ENCODE results near the gene ETV5. TPM values are rescaled to one million over a fixed set of nuclear protein-coding genes. Genes with fewer than 3 reads are reported as not detected.

The ETV5 gene
- total RNA-seq, 1 donor from 2014 or later: 54.1 TPM

DNA sequence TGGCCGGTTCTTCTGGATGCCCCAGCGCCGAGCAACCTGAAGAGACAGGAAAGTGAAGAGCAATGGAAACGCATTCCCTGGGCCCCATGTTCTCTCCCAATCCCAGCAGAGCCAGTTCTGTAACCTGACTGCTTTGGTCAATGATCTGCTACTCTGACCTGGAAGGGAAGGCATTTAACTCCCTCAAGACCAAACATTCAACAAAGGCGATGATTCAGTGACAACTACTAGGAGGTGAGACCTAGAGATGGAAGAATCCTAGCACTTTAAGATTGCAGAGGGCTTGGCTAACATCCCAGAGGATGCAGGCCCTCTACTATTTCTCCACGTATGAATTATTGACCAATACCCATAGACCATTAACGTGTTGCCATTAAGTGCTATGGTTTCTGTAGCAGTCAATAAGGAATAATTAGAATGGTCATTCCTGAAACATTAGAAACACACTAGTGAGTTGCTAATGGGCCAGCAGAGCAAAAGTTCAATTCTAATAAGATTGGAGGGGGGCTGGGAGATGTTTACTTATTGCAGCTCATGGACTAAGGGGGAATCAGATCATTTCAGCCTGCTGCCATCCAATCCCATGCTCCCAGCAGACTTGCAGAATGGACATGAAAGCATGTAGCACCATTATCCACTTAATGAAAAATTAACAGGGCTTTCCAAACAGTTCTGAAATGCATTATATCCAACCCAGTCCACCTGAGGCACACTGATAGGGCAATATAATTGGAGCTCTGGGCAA, 56.6 kb downstream of the ETV5 start:
- no peak for DNase-seq (ENCODE audit: low spot score, unreplicated experiment)

DNA sequence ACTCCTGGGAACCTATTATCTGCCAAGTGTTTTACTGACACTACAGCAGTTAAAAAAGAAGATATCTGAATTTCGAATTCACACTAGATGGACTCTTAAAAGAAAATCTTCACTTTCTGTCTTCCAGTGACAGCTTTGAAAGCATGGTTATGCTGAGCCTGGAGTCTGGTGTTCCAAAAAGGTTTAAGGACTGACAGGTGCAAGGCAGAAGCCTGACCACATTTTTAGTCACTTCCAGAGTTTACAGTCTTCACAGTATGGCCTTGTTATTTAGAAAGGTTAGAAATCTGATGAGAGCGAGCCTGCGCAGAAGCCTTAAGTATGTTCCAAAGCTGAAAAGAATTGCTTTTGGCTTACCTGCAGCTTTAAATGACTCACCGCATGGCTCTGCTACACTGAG, 59.9 kb downstream of the ETV5 start:
- no peaks in the 10 kb centered on the region for H3K9me3 Mint-ChIP-seq (ENCODE audit: low read depth)
- no peak overlapping the region for H3K27ac Mint-ChIP-seq
- H3K36me3 Mint-ChIP-seq (ENCODE audit: insufficient read depth): peaks cover 18% of the 10 kb centered on the region
- TF ChIP-seq, protein P1, sequence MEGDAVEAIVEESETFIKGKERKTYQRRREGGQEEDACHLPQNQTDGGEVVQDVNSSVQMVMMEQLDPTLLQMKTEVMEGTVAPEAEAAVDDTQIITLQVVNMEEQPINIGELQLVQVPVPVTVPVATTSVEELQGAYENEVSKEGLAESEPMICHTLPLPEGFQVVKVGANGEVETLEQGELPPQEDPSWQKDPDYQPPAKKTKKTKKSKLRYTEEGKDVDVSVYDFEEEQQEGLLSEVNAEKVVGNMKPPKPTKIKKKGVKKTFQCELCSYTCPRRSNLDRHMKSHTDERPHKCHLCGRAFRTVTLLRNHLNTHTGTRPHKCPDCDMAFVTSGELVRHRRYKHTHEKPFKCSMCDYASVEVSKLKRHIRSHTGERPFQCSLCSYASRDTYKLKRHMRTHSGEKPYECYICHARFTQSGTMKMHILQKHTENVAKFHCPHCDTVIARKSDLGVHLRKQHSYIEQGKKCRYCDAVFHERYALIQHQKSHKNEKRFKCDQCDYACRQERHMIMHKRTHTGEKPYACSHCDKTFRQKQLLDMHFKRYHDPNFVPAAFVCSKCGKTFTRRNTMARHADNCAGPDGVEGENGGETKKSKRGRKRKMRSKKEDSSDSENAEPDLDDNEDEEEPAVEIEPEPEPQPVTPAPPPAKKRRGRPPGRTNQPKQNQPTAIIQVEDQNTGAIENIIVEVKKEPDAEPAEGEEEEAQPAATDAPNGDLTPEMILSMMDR (IDR thresholded peaks at IDR 0.05; ENCODE audit: unreplicated experiment): no peak
- H3K4me1 Mint-ChIP-seq (ENCODE audit: low read depth): peaks cover 41% of the 10 kb centered on the region
- no peak for DNase-seq (ENCODE audit: low spot score, unreplicated experiment)
- no peaks in the 10 kb centered on the region for H3K27me3 Mint-ChIP-seq
- H3K4me3 Mint-ChIP-seq (ENCODE audit: low read depth): no peak overlapping the region

More for the DNA sequence above, 56.6 kb downstream of the ETV5 start:
- H3K27me3 Mint-ChIP-seq: no peaks in the 10 kb centered on the region
- peak overlapping the region; percentile 25 for H3K27ac Mint-ChIP-seq
- TF ChIP-seq, protein P1 (IDR thresholded peaks at IDR 0.05; ENCODE audit: unreplicated experiment): no peak
- peaks cover 21% of the 10 kb centered on the region for H3K36me3 Mint-ChIP-seq (ENCODE audit: insufficient read depth)
- peaks cover 16% of the 10 kb centered on the region for H3K4me1 Mint-ChIP-seq (ENCODE audit: low read depth)
- no peak overlapping the region for H3K4me3 Mint-ChIP-seq (ENCODE audit: low read depth)
- H3K9me3 Mint-ChIP-seq (ENCODE audit: low read depth): no peaks in the 10 kb centered on the region

DNA sequence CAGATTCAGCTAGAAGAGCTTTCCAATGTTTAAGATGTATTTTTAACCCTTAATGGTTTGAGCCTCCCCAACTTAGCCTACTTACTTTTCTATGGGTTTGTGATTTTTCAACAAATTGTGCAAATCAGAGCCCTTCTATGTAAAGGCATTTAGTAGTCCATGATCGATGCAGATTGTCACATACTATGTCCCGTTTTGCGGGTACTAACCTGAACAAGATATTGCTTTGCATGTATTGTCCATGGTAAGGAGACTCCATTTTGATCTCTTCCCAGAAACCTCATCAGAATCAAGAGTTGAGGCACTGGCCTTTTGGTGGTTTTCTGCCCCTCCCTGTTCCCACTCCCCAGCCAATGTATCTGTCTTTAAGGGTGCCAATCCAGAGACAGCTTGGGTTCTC, 60.8 kb downstream of the ETV5 start:
- H3K36me3 Mint-ChIP-seq (ENCODE audit: insufficient read depth): peaks cover 17% of the 10 kb centered on the region

DNA sequence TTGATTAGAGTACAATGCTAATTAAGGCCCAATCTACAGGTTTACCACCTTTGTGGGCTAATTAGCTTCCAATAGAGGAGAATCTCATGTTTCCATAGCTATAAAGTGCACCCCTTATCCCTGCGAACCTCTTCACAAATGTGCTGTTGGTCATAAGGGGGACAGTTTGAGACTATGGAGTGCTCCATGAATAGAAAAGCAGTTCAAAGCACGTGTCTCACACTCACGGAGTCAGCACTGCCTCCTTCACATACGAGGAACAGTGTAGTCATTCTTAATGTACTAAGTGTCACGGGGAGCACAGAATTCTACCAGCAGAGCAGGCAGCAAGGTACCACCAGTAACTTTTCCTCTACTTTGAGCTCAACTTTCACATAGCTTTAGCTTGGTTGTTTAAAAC, 62.1 kb downstream of the ETV5 start:
- H3K27ac Mint-ChIP-seq: peak overlapping the region; percentile 46
- no peaks in the 10 kb centered on the region for H3K27me3 Mint-ChIP-seq
- DNase-seq (ENCODE audit: low spot score, unreplicated experiment): no peak
- H3K4me3 Mint-ChIP-seq (ENCODE audit: low read depth): no peak overlapping the region
- H3K4me1 Mint-ChIP-seq (ENCODE audit: low read depth): peaks cover 38% of the 10 kb centered on the region
- H3K9me3 Mint-ChIP-seq (ENCODE audit: low read depth): no peaks in the 10 kb centered on the region
- TF ChIP-seq, protein P1 (IDR thresholded peaks at IDR 0.05; ENCODE audit: unreplicated experiment): no peak
- H3K36me3 Mint-ChIP-seq (ENCODE audit: insufficient read depth): peaks cover 15% of the 10 kb centered on the region

More for the DNA sequence above, 60.8 kb downstream of the ETV5 start:
- no peak for DNase-seq (ENCODE audit: low spot score, unreplicated experiment)
- H3K4me3 Mint-ChIP-seq (ENCODE audit: low read depth): no peak overlapping the region
- peaks cover 43% of the 10 kb centered on the region for H3K4me1 Mint-ChIP-seq (ENCODE audit: low read depth)
- TF ChIP-seq, protein P1 (IDR thresholded peaks at IDR 0.05; ENCODE audit: unreplicated experiment): no peak
- H3K27ac Mint-ChIP-seq: no peak overlapping the region
- no peaks in the 10 kb centered on the region for H3K27me3 Mint-ChIP-seq
- no peaks in the 10 kb centered on the region for H3K9me3 Mint-ChIP-seq (ENCODE audit: low read depth)

DNA sequence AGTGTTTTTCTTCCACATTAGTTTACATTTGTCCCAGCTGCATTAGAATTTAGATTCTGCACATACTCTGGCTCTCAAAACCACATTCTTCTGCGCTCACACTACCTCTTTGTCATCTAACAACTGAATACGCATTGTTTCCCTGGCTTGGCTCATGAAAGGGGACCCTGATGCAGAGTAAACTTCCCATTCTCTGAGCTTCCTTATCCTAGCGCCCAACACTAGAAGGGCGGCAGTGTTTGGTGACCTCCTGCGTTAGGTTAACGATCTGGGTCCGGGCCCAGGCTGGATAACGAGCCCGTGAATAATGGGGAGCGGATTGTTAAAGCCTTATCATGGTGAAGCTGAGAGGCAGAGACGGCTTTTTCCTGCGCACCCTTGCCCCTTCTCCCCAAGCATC, 63.9 kb downstream of the ETV5 start:
- peak; percentile 21 for DNase-seq (ENCODE audit: low spot score, unreplicated experiment)
- H3K4me1 Mint-ChIP-seq (ENCODE audit: low read depth): peaks cover 37% of the 10 kb centered on the region
- TF ChIP-seq, protein P1 (IDR thresholded peaks at IDR 0.05; ENCODE audit: unreplicated experiment): no peak
- peaks cover 11% of the 10 kb centered on the region for H3K36me3 Mint-ChIP-seq (ENCODE audit: insufficient read depth)
- H3K4me3 Mint-ChIP-seq (ENCODE audit: low read depth): peak overlapping the region; percentile 22
- H3K27ac Mint-ChIP-seq: peak overlapping the region; percentile 93
- no peaks in the 10 kb centered on the region for H3K27me3 Mint-ChIP-seq
- H3K9me3 Mint-ChIP-seq (ENCODE audit: low read depth): no peaks in the 10 kb centered on the region
